GM12891 (cell line): Measurements from ENCODE around the gene EHBP1.

ENCODE experiments used
- POLR2A ChIP-seq: IDR thresholded peaks from 2 replicates; pipeline ENCODE4 v1.6.1; 2011; ENCODE audit warnings: low read depth, low read length, control low read depth
- POLR2AphosphoS5 ChIP-seq: IDR thresholded peaks from 2 replicates; pipeline ENCODE4 v1.6.1; 2011; ENCODE audit warnings: low read depth, low read length, control low read depth

GRCh38 chr2:63046961-63047320 lies 341.4 kb downstream of the EHBP1 start:
- TF ChIP-seq POLR2AphosphoS5 (no peak), POLR2A (no peak)
